Gastrocnemius medialis (tissue), 4 donors: Measurements from ENCODE around the gene MORN1. TPM values are rescaled to one million over a fixed set of nuclear protein-coding genes. Genes with fewer than 3 reads are reported as not detected.

Experiments used
- ATAC-seq, 2 donors: fragments of 150-250 bp; one replicate each; pipeline ENCODE4 v1.9.1; 2016
- DNase-seq, 2 donors: peaks; one replicate each; pipeline ENCODE4 v3.0.0-alpha.2; 2019
- H3K27ac ChIP-seq, 4 donors: fragments of 200-600 bp; sonication (generic); 1 replicate in 1 of 4; 2 replicates in 3 of 4; pipeline ENCODE4 v1.5.1; 2016 to 2018; ENCODE audit warnings: mild to moderate bottlenecking in 2 of 4, moderate library complexity in 1 of 4
- H3K27me3 ChIP-seq, 3 donors: fragments of 200-600 bp; sonication (generic) in 2 of 3; 1 replicate in 1 of 3; 2 replicates in 2 of 3; pipeline versions ENCODE4 v1.5.1 to v1.6.0; 2016 to 2019; ENCODE audit warnings: mild to moderate bottlenecking in 1 of 3, moderate library complexity in 1 of 3
- H3K36me3 ChIP-seq, 2 donors: fragments of 200-600 bp; sonication (generic) in 1 of 2; one replicate each; pipeline ENCODE4 v1.5.1; 2017 to 2018
- H3K4me1 ChIP-seq, 2 donors: fragments of 200-600 bp; sonication (generic) in 1 of 2; one replicate each; pipeline ENCODE4 v1.5.1; 2016 to 2017; ENCODE audit warnings: mild to moderate bottlenecking in 2 of 2
- H3K4me3 ChIP-seq, 4 donors: fragments of 200-600 bp; sonication (generic) in 3 of 4; 1 replicate in 1 of 4; 2 replicates in 3 of 4; pipeline ENCODE4 v1.5.1; 2016 to 2019; ENCODE audit warnings: mild to moderate bottlenecking in 2 of 4
- H3K9me3 ChIP-seq, 3 donors: fragments of 200-600 bp; sonication (generic) in 2 of 3; 1 replicate in 1 of 3; 2 replicates in 2 of 3; pipeline ENCODE4 v1.5.1; 2016 to 2019
- CTCF ChIP-seq, 5 experiments: fragments of 450-650 bp in 3 of 5; fragments of 200-600 bp in 2 of 5; sonication (generic) in 2 of 5; IDR thresholded peaks in 4 of 5; conservative IDR thresholded peaks in 1 of 5; 1 replicate in 4 of 5; 2 replicates in 1 of 5; pipeline ENCODE4 v1.5.1; 2016 to 2019; ENCODE audit warnings: antibody characterized with exemption in 5 of 5, mild to moderate bottlenecking in 3 of 5, moderate library complexity in 3 of 5
- POLR2A ChIP-seq, 2 donors: fragments of 450-650 bp; IDR thresholded peaks; one replicate each; pipeline ENCODE4 v1.6.1; 2017; ENCODE audit warnings: antibody characterized with exemption in 2 of 2, mild to moderate bottlenecking in 2 of 2, moderate library complexity in 2 of 2
- in situ Hi-C, 4 donors: fragments of 200-750 bp; cut with MboI; loops; one replicate each; pipeline versions ENCODE4 v1.15.0 to v1.8.0; 2017; ENCODE audit warnings: low sequenced_read_pairs in 4 of 4
- intact Hi-C: fragments of 100-400 bp; cut with DNase I; formaldehyde crosslinking; loops from one replicate; pipeline ENCODE4 v1.15.1; 2023; ENCODE audit warnings: low total_unique reads
- total RNA-seq, 4 donors: library from RNA; depleted of rRNA; stranded (reverse); fragments of >200 nt; gene quantifications; one replicate each; pipeline versions ENCODE4 v1.1.0 to v1.2.3, GENCODE V29; 2016

The MORN1 gene
- total RNA-seq, 4 donors from 2014 or later, result 1.9 to 4.7 (median 3.5) TPM

GRCh38 chr1:2426540-2426939, 35.2 kb upstream of the MORN1 start:
- Histone ChIP-seq H3K9me3 (no peaks in the 10 kb centered on the region), H3K4me1 (no peaks in the 10 kb centered on the region), H3K27me3 (peaks cover 12 to 45% (median 23%) of the 10 kb centered on the region in 3 donors), H3K27ac (no peak overlapping the region), H3K4me3 (no peak overlapping the region), H3K36me3 (no peaks in the 10 kb centered on the region)
- no peak for TF ChIP-seq POLR2A (IDR thresholded peaks at IDR 0.05)
- TF ChIP-seq CTCF (IDR thresholded peaks at IDR 0.05 in 4 of 5, conservative IDR thresholded peaks at IDR 0.05 in 1 of 5), result no peak
- DNase-seq (no peak), ATAC-seq (no peak)
- intact Hi-C loops, result no loop called here
- in situ Hi-C loops, result no loop called here

GRCh38 chr1:2425892-2426291, 34.5 kb upstream of the MORN1 start:
- no peak for DNase-seq
- H3K4me3 ChIP-seq, result no peak overlapping the region
- no peaks in the 10 kb centered on the region for H3K9me3 ChIP-seq
- in situ Hi-C loops, result no loop called here
- H3K36me3 ChIP-seq, result no peaks in the 10 kb centered on the region
- H3K27ac ChIP-seq, result no peak overlapping the region
- intact Hi-C loops, result no loop called here
- ATAC-seq, result no peak
- H3K4me1 ChIP-seq, result no peaks in the 10 kb centered on the region
- no peak for TF ChIP-seq POLR2A (IDR thresholded peaks at IDR 0.05)
- H3K27me3 ChIP-seq, result peaks cover 12 to 50% (median 23%) of the 10 kb centered on the region in 3 donors

DNA sequence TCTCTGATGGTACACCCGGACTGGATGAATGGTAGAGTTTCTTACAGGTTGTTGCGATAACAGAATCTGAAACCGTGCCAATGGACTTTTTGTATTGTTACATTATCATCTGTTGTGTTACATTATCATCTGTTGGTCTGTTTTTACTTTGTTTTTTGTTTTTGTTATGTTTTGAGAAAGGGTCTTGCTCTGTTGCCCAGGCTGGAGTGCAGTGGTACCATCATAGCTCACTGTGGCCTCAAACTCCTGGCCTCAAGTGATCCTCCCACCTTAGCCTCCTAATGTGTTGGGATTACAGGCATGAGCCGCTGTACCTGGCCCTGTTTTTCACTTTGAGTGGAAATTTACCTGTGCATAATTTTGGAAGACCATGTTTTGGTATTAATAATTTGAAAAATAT, 31.2 kb upstream of the MORN1 start:
- intact Hi-C loops, result no loop called here
- no peaks in the 10 kb centered on the region for H3K4me1 ChIP-seq
- H3K36me3 ChIP-seq, result no peaks in the 10 kb centered on the region
- DNase-seq, result no peak
- no peak overlapping the region for H3K27ac ChIP-seq
- in situ Hi-C loops, result loop anchor here in 1 of 4 donors (25.0 kb wide), 1 partner anchor 365 kb away; no protein-coding TSS in a partner anchor
- H3K27me3 ChIP-seq, result peaks cover 29 to 61% (median 40%) of the 10 kb centered on the region in 3 donors
- ATAC-seq, result no peak
- H3K9me3 ChIP-seq, result no peaks in the 10 kb centered on the region
- no peak overlapping the region for H3K4me3 ChIP-seq
- TF ChIP-seq CTCF (IDR thresholded peaks at IDR 0.05 in 4 of 5, conservative IDR thresholded peaks at IDR 0.05 in 1 of 5), result no peak
- no peak for TF ChIP-seq POLR2A (IDR thresholded peaks at IDR 0.05)

GRCh38 chr1:2419416-2419815, 28.1 kb upstream of the MORN1 start:
- TF ChIP-seq CTCF (IDR thresholded peaks at IDR 0.05 in 4 of 5, conservative IDR thresholded peaks at IDR 0.05 in 1 of 5) (no peak), POLR2A (IDR thresholded peaks at IDR 0.05) (no peak)

DNA sequence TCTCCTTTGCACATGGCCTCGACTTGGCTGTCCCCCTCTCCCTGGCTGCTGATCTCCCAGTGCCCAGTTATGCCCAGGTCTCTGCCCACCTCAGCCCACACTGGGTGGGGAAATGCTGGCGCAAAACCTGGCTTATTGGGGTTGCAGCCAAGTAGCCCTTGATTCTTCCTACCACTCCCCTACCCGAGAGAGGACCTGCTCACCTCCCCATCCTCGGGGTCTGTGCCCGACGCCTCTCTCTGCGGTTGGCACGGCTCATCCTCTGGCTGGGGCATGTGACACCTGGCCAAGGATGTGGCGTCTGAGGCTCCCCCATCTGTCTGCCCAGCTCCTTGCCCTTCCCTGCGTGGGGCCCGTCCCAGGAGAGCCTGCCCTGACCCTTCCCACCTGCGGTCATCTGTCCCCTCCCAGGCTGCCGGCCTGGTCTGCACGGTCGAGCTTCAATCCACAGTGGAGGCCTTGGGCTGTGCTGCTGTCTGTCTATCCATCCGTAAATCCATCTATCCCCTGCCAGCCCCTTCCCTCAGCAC, 27.5 kb upstream of the MORN1 start:
- Histone ChIP-seq H3K4me1 (peaks cover 4 to 5% of the 10 kb centered on the region in 2 donors), H3K9me3 (no peaks in the 10 kb centered on the region), H3K27ac (no peak overlapping the region), H3K27me3 (peaks cover 43 to 76% (median 57%) of the 10 kb centered on the region in 3 donors), H3K4me3 (no peak overlapping the region), H3K36me3 (no peaks in the 10 kb centered on the region)
- DNase-seq (no peak), ATAC-seq (no peak)
- intact Hi-C loops, result no loop called here
- TF ChIP-seq CTCF (IDR thresholded peaks at IDR 0.05 in 4 of 5, conservative IDR thresholded peaks at IDR 0.05 in 1 of 5) (no peak), POLR2A (IDR thresholded peaks at IDR 0.05) (no peak)
- in situ Hi-C loops, result loop anchor here (10.0 to 25.0 kb wide), 2 partner anchors 126 to 368 kb away; no protein-coding TSS in a partner anchor

More at GRCh38 chr1:2419416-2419815, 28.1 kb upstream of the MORN1 start:
- no peak for ATAC-seq
- no peak overlapping the region for H3K27ac ChIP-seq
- peaks cover 43 to 76% (median 57%) of the 10 kb centered on the region in 3 donors for H3K27me3 ChIP-seq
- no peaks in the 10 kb centered on the region for H3K4me1 ChIP-seq
- intact Hi-C loops, result no loop called here
- H3K4me3 ChIP-seq, result no peak overlapping the region
- in situ Hi-C loops, result loop anchor here (10.0 to 25.0 kb wide), 2 partner anchors 125 to 368 kb away; no protein-coding TSS in a partner anchor
- no peaks in the 10 kb centered on the region for H3K9me3 ChIP-seq
- DNase-seq, result no peak
- H3K36me3 ChIP-seq, result no peaks in the 10 kb centered on the region
